ENCODE data around the gene RAET1L. TPM values are rescaled to one million over a fixed set of nuclear protein-coding genes. Genes with fewer than 3 reads are reported as not detected.

Gene RAET1L
- total and polyA plus RNA-seq, 11 donors, result not detected

DNA sequence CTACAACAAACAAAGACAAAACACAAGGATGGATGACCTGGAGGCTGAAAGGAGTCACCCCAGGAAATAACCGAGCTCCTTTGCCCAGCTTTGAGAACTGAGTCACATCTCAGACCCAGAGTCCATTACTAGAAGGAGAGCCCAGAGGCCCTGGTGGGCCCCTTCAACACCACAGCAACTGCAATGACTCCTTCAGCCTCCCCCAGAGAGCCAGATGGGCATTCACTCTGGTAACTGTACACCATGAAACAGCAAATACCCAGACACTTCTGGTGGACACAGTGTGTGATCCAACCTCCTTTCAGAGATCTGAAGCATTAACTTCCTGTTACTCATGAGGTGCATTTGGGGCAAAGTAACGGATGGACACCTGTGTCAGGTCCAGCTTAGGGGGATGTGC is 22.6 kb downstream of the RAET1L start:
- ATAC-seq, result no peak

GRCh38 chr6:150001295-150002008 is 23.9 kb downstream of the RAET1L start:
- DNase-seq (no peak), ATAC-seq (no peak)
- no peaks in the 10 kb centered on the region for H3K9me3 ChIP-seq
- WGBS, 4 donors, result 73 to 88% (median 80%) methylated on average over 3 of the region's 3 CpGs
- no peaks in the 10 kb centered on the region for H3K36me3 ChIP-seq
- H3K4me1 ChIP-seq, result peaks cover 0 to 16% (median 8%) of the 10 kb centered on the region in 12 donors
- intact Hi-C loops (cut with DNase I), result loop anchor here in 1 of 10 donors (5.0 kb wide), 1 partner anchor 34 kb away; no protein-coding TSS in a partner anchor
- H3K27me3 ChIP-seq, result peaks cover 0 to 59% (median 11%) of the 10 kb centered on the region in 9 donors
- H3K27ac ChIP-seq, result no peak overlapping the region
- H3K4me3 ChIP-seq, result no peak overlapping the region
- no peak for TF ChIP-seq POLR2A (IDR thresholded peaks at IDR 0.05)
- TF ChIP-seq, protein P1, sequence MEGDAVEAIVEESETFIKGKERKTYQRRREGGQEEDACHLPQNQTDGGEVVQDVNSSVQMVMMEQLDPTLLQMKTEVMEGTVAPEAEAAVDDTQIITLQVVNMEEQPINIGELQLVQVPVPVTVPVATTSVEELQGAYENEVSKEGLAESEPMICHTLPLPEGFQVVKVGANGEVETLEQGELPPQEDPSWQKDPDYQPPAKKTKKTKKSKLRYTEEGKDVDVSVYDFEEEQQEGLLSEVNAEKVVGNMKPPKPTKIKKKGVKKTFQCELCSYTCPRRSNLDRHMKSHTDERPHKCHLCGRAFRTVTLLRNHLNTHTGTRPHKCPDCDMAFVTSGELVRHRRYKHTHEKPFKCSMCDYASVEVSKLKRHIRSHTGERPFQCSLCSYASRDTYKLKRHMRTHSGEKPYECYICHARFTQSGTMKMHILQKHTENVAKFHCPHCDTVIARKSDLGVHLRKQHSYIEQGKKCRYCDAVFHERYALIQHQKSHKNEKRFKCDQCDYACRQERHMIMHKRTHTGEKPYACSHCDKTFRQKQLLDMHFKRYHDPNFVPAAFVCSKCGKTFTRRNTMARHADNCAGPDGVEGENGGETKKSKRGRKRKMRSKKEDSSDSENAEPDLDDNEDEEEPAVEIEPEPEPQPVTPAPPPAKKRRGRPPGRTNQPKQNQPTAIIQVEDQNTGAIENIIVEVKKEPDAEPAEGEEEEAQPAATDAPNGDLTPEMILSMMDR (IDR thresholded peaks at IDR 0.05), result no peak

More for the DNA sequence above, 22.6 kb downstream of the RAET1L start:
- H3K4me3 ChIP-seq, result no peak overlapping the region
- no peak overlapping the region for H3K27ac ChIP-seq
- peaks cover 0 to 54% (median 11%) of the 10 kb centered on the region in 9 donors for H3K27me3 ChIP-seq
- H3K9me3 ChIP-seq, result no peaks in the 10 kb centered on the region
- intact Hi-C loops (cut with DNase I), result loop anchor here in 1 of 10 donors (5.0 kb wide), 1 partner anchor 35 kb away; no protein-coding TSS in a partner anchor
- no peak for DNase-seq
- TF ChIP-seq, protein P1 (IDR thresholded peaks at IDR 0.05), result no peak
- no peak for TF ChIP-seq POLR2A (IDR thresholded peaks at IDR 0.05)
- 94 to 100% (median 95%) methylated on average over 2 of the region's 2 CpGs for WGBS, 4 donors
- H3K36me3 ChIP-seq, result no peaks in the 10 kb centered on the region
- H3K4me1 ChIP-seq, result peaks cover 0 to 16% (median 8%) of the 10 kb centered on the region in 12 donors

GRCh38 chr6:149999636-150000035 is 25.7 kb downstream of the RAET1L start:
- intact Hi-C loops (cut with DNase I), result loop anchor here in 1 of 10 donors (5.0 kb wide), 1 partner anchor 32 kb away; no protein-coding TSS in a partner anchor
- Histone ChIP-seq H3K27me3 (peaks cover 11 to 63% (median 26%) of the 10 kb centered on the region in 9 donors), H3K36me3 (no peaks in the 10 kb centered on the region), H3K27ac (no peak overlapping the region), H3K4me1 (peaks cover 0 to 7% (median 3%) of the 10 kb centered on the region in 12 donors), H3K9me3 (no peaks in the 10 kb centered on the region), H3K4me3 (no peak overlapping the region)
- TF ChIP-seq POLR2A (IDR thresholded peaks at IDR 0.05), result no peak
- TF ChIP-seq, protein P1 (IDR thresholded peaks at IDR 0.05), result no peak
- ATAC-seq, result no peak
- DNase-seq, result no peak
- WGBS, 4 donors, result 85 to 97% (median 87%) methylated on average over 2 of the region's 2 CpGs

DNA sequence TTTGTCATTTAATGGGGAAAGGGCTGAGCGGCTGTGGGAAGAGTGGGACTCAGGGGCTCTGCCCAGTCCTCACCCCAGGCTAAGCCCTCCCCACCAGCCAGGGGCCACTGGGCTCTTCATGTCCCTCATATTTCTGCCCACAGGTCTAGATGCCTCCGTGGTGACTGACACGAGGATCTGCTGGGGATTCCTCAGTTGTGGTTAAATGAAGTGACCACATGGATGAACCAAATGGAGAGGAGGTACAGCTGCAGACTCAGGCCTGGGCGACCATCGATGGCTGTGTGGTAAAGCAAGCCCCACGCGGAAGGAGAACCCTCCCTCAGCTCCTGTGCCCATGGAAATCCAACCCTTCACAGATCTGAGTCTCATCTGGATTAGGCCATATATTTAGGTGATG is 29.4 kb downstream of the RAET1L start:
- no peak overlapping the region for H3K27ac ChIP-seq
- TF ChIP-seq, protein P1 (IDR thresholded peaks at IDR 0.05), result no peak
- TF ChIP-seq POLR2A (IDR thresholded peaks at IDR 0.05), result no peak
- no peaks in the 10 kb centered on the region for H3K9me3 ChIP-seq
- intact Hi-C loops (cut with DNase I), result no loop called here
- whole genome bisulfite sequencing, 4 donors, result 86 to 94% (median 91%) methylated on average over 5 to 7 of the region's 7 CpGs
- H3K4me3 ChIP-seq, result no peak overlapping the region
- DNase-seq (no peak), ATAC-seq (no peak)
- H3K27me3 ChIP-seq, result peaks cover 18 to 81% (median 57%) of the 10 kb centered on the region in 9 donors
- no peaks in the 10 kb centered on the region for H3K36me3 ChIP-seq
- peaks cover 0 to 5% (median under 1%) of the 10 kb centered on the region in 12 donors for H3K4me1 ChIP-seq
